HepG2 (cell line): ENCODE measurements around the gene YWHAQ. TPM values are rescaled to one million over a fixed set of nuclear protein-coding genes. Genes with fewer than 3 reads are reported as not detected.
A peak's percentile ranks its signal among the peaks of the same experiment; 100 is the strongest.

Source experiments
- CBFB ChIP-seq: sonication (generic); formaldehyde crosslinking; IDR thresholded peaks from 2 replicates; pipeline ENCODE4 v1.4.0; 2020; ENCODE audit warnings: missing genetic modification reagents
- FOSL2 ChIP-seq: sonication (generic); formaldehyde crosslinking; IDR thresholded peaks from 2 replicates; pipeline ENCODE4 v1.4.0; 2020; ENCODE audit warnings: missing genetic modification reagents
- FOXA3 ChIP-seq: IDR thresholded peaks from 2 replicates; pipeline ENCODE4 v1.6.1; 2016; ENCODE audit warnings: missing genetic modification reagents, missing compliant biosample characterization
- FOXP1 ChIP-seq, 2 experiments: fragments of 450-650 bp in 1 of 2; IDR thresholded peaks; 2 replicates each; pipeline ENCODE4 v1.6.1; 2017 to 2018; ENCODE audit warnings: antibody characterized with exemption in 1 of 2
- HNF4G ChIP-seq, 2 experiments: sonication (generic) in 1 of 2; formaldehyde crosslinking in 1 of 2; IDR thresholded peaks; 2 replicates each; pipeline versions ENCODE4 v1.4.0 to v1.6.1; 2011 to 2020; ENCODE audit warnings: borderline replicate concordance in 2 of 2, low read depth in 2 of 2, mild to moderate bottlenecking in 2 of 2, low read length in 1 of 2, missing genetic modification reagents in 1 of 2, moderate library complexity in 1 of 2
- KDM2A ChIP-seq: sonication (generic); formaldehyde crosslinking; IDR thresholded peaks from 2 replicates; pipeline ENCODE4 v1.4.0; 2020; ENCODE audit warnings: low read depth, missing genetic modification reagents, borderline replicate concordance
- MXD1 ChIP-seq: sonication (generic); formaldehyde crosslinking; IDR thresholded peaks from 2 replicates; pipeline ENCODE4 v1.4.0; 2020; ENCODE audit warnings: mild to moderate bottlenecking, missing genetic modification reagents
- NR2F6 ChIP-seq, 2 experiments: IDR thresholded peaks; 2 replicates each; pipeline ENCODE4 v1.6.1; 2016; ENCODE audit warnings: antibody characterized with exemption in 1 of 2, mild to moderate bottlenecking in 1 of 2
- RARA ChIP-seq: IDR thresholded peaks from 2 replicates; pipeline ENCODE4 v1.6.1; 2016; ENCODE audit warnings: missing genetic modification reagents, missing compliant biosample characterization
- RCOR2 ChIP-seq: IDR thresholded peaks from 2 replicates; pipeline ENCODE4 v1.6.1; 2016; ENCODE audit warnings: missing biosample characterization, missing genetic modification reagents
- RXRA ChIP-seq: sonication (generic); formaldehyde crosslinking; IDR thresholded peaks from 2 replicates; pipeline ENCODE4 v1.5.1; 2020; ENCODE audit warnings: missing genetic modification reagents
- RXRB ChIP-seq: IDR thresholded peaks from 2 replicates; pipeline ENCODE4 v1.6.1; 2016; ENCODE audit warnings: borderline replicate concordance, missing genetic modification reagents, missing compliant biosample characterization
- TOPORS ChIP-seq: sonication (generic); formaldehyde crosslinking; IDR thresholded peaks from 2 replicates; pipeline ENCODE4 v1.8.0; 2023; ENCODE audit warnings: mild to moderate bottlenecking, missing genetic modification reagents
- ZBTB20 ChIP-seq: sonication (generic); formaldehyde crosslinking; IDR thresholded peaks from 2 replicates; pipeline ENCODE4 v1.8.1; 2023; ENCODE audit warnings: missing genetic modification reagents, low read depth, mild to moderate bottlenecking, borderline replicate concordance
- ZNF225 ChIP-seq: sonication (generic); formaldehyde crosslinking; IDR thresholded peaks from 2 replicates; pipeline ENCODE4 v1.4.0; 2020; ENCODE audit warnings: mild to moderate bottlenecking, missing genetic modification reagents
- ZNF670 ChIP-seq: sonication (generic); formaldehyde crosslinking; IDR thresholded peaks from 2 replicates; pipeline ENCODE4 v1.8.0; 2022; ENCODE audit warnings: mild to moderate bottlenecking, missing genetic modification reagents, borderline replicate concordance
- ZSCAN25 ChIP-seq: sonication (generic); formaldehyde crosslinking; IDR thresholded peaks from 2 replicates; pipeline ENCODE4 v1.8.0; 2022; ENCODE audit warnings: mild to moderate bottlenecking, missing genetic modification reagents
- ZSCAN29 ChIP-seq: sonication (generic); formaldehyde crosslinking; conservative IDR thresholded peaks from 2 replicates; pipeline ENCODE4 v1.4.0; 2020; ENCODE audit warnings: mild to moderate bottlenecking, missing genetic modification reagents
- polyA plus RNA-seq, 8 experiments: library from polyadenylated mRNA; depleted of rRNA in 3 of 8; stranded (reverse) in 7 of 8; unstranded in 1 of 8; fragments of >200 nt; fragmentation: Illumina TruSeq in 4 of 8; extraction: Trizol in 4 of 8; gene quantifications; 2 replicates each; pipeline versions ENCODE4 v1.2.1 to v1.2.3, GENCODE V29; 2011 to 2016; ENCODE audit warnings: low read depth in 4 of 8, missing spikeins in 1 of 8, mixed read lengths in 1 of 8; ENCODE audit not compliant: insufficient read depth in 1 of 8
- total RNA-seq, 5 experiments: library from RNA; depleted of rRNA; stranded (reverse); fragments of >200 nt; fragmentation: Illumina TruSeq; extraction: Trizol; gene quantifications; 2 replicates each; pipeline ENCODE4 v1.2.3, GENCODE V29; 2016; ENCODE audit warnings: low read depth in 1 of 5
- TF ChIP-seq, protein P1 (sequence below): sonication (generic); IDR thresholded peaks from 2 replicates; pipeline ENCODE4 v1.6.1; 2016; ENCODE audit warnings: low read depth, borderline replicate concordance

Gene YWHAQ
- total and polyA plus RNA-seq, 2 of the 13 experiments (the other 11 are each of a cell fraction or from before 2014, with no cell fraction given): 160 to 304 TPM

GRCh38 chr2:9656270-9656766, 25.5 kb upstream of the YWHAQ start (continued):
- TF ChIP-seq FOXA3 (CRISPR knock-in tag): 0 out of 2 replicates have a peak, but pooled peaks have one; percentile 24
- TF ChIP-seq, protein P1, sequence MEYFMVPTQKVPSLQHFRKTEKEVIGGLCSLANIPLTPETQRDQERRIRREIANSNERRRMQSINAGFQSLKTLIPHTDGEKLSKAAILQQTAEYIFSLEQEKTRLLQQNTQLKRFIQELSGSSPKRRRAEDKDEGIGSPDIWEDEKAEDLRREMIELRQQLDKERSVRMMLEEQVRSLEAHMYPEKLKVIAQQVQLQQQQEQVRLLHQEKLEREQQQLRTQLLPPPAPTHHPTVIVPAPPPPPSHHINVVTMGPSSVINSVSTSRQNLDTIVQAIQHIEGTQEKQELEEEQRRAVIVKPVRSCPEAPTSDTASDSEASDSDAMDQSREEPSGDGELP: no peak
- no peak for TF ChIP-seq TOPORS (CRISPR knock-in tag)
- TF ChIP-seq HNF4G (IDR thresholded peaks at IDR 0.05; ENCODE audit: borderline replicate concordance, low read depth, low read length): no peak
- TF ChIP-seq HNF4G (CRISPR knock-in tag; IDR thresholded peaks at IDR 0.05; ENCODE audit: borderline replicate concordance, low read depth): no peak
- peak; percentile 73; the same call in 1 of the 2 replicates for TF ChIP-seq RXRA (CRISPR knock-in tag)
- no peak for TF ChIP-seq FOXP1 (IDR thresholded peaks at IDR 0.05)
- 0 out of 2 replicates have a peak, but pooled peaks have one; percentile 21 for TF ChIP-seq FOXP1 (CRISPR knock-in tag; IDR thresholded peaks at IDR 0.05)
- TF ChIP-seq KDM2A (CRISPR knock-in tag): no peak
- TF ChIP-seq ZNF670: no peak
- TF ChIP-seq RARA (CRISPR knock-in tag): peak; percentile 77
- TF ChIP-seq ZNF225 (CRISPR knock-in tag): no peak
- no peak for TF ChIP-seq MXD1
- peak; percentile 77 for TF ChIP-seq FOSL2 (CRISPR knock-in tag)
- TF ChIP-seq ZBTB20 (CRISPR knock-in tag): no peak
- TF ChIP-seq ZSCAN29 (CRISPR knock-in tag): peak; percentile 75
- TF ChIP-seq NR2F6 (IDR thresholded peaks at IDR 0.05): 0 out of 2 replicates have a peak, but pooled peaks have one; percentile 20
- TF ChIP-seq NR2F6 (CRISPR knock-in tag; IDR thresholded peaks at IDR 0.05): no peak
- TF ChIP-seq CBFB (CRISPR knock-in tag): no peak
- TF ChIP-seq RXRB: peak; percentile 81
- TF ChIP-seq RCOR2 (CRISPR knock-in tag): no peak
- peak; percentile 55; the same call in 1 of the 2 replicates for TF ChIP-seq ZSCAN25 (CRISPR knock-in tag)
